ENCODE measurements around the gene EHMT2. TPM values are rescaled to one million over a fixed set of nuclear protein-coding genes. Genes with fewer than 3 reads are reported as not detected.

Gene EHMT2
- total and polyA plus RNA-seq, 2 of the 8 experiments (the other 6 are each of a cell fraction or from before 2014, with no cell fraction given): 125 to 177 TPM

GRCh38 chr6:31834367-31835250, 62.9 kb downstream of the EHMT2 start (continued):
- TF ChIP-seq TAF1 (IDR thresholded peaks at IDR 0.05; ENCODE audit: low read depth, low read length) (peak; percentile 99), JUN (IDR thresholded peaks at IDR 0.05; ENCODE audit: low read depth, low read length) (peak; percentile 46; the same call in 1 of the 2 replicates), TEAD4 (IDR thresholded peaks at IDR 0.05; ENCODE audit: low read depth, low read length) (no peak), PHF8 (conservative IDR thresholded peaks at IDR 0.05; ENCODE audit: low read depth, low read length) (peak; percentile 90), FOSL1 (IDR thresholded peaks at IDR 0.05; ENCODE audit: insufficient read depth, low read depth, low read length) (no peak), HDAC6 (IDR thresholded peaks at IDR 0.05; ENCODE audit: low read depth, low read length) (no peak), KDM5A (IDR thresholded peaks at IDR 0.05; ENCODE audit: low read length) (0 out of 2 replicates have a peak, but pooled peaks have one; percentile 31), KDM1A (IDR thresholded peaks at IDR 0.05; ENCODE audit: borderline replicate concordance, low read length) (peak; percentile 77; the same call in 1 of the 2 replicates), GTF2F1 (IDR thresholded peaks at IDR 0.05; ENCODE audit: borderline replicate concordance, low read depth, low read length) (peak; percentile 97), ASH2L (IDR thresholded peaks at IDR 0.05; ENCODE audit: low read length) (peak; percentile 81), TAF7 (optimal IDR thresholded peaks at IDR 0.05; ENCODE audit: borderline replicate concordance, low read depth, low read length) (peak; percentile 99), CHD1 (IDR thresholded peaks at IDR 0.05; ENCODE audit: low read depth, low read length) (no peak; the same call in 1 of the 2 replicates), KDM4A (IDR thresholded peaks at IDR 0.05; ENCODE audit: low read depth, low read length, severe bottlenecking) (peak; percentile 76), E2F6 (IDR thresholded peaks at IDR 0.05) (peak; percentile 80), BCL11A (IDR thresholded peaks at IDR 0.05; ENCODE audit: low read depth in 2 of 2, low read length in 2 of 2) (peak in 1 of 2 experiments; percentile 11), MAX (IDR thresholded peaks at IDR 0.05) (0 out of 2 replicates have a peak, but pooled peaks have one; percentile 25)
- TF ChIP-seq, protein P1, sequence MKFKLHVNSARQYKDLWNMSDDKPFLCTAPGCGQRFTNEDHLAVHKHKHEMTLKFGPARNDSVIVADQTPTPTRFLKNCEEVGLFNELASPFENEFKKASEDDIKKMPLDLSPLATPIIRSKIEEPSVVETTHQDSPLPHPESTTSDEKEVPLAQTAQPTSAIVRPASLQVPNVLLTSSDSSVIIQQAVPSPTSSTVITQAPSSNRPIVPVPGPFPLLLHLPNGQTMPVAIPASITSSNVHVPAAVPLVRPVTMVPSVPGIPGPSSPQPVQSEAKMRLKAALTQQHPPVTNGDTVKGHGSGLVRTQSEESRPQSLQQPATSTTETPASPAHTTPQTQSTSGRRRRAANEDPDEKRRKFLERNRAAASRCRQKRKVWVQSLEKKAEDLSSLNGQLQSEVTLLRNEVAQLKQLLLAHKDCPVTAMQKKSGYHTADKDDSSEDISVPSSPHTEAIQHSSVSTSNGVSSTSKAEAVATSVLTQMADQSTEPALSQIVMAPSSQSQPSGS (IDR thresholded peaks at IDR 0.05; ENCODE audit: low read length): peak; percentile 68; the same call in 1 of the 2 replicates
- TF ChIP-seq, protein P2, sequence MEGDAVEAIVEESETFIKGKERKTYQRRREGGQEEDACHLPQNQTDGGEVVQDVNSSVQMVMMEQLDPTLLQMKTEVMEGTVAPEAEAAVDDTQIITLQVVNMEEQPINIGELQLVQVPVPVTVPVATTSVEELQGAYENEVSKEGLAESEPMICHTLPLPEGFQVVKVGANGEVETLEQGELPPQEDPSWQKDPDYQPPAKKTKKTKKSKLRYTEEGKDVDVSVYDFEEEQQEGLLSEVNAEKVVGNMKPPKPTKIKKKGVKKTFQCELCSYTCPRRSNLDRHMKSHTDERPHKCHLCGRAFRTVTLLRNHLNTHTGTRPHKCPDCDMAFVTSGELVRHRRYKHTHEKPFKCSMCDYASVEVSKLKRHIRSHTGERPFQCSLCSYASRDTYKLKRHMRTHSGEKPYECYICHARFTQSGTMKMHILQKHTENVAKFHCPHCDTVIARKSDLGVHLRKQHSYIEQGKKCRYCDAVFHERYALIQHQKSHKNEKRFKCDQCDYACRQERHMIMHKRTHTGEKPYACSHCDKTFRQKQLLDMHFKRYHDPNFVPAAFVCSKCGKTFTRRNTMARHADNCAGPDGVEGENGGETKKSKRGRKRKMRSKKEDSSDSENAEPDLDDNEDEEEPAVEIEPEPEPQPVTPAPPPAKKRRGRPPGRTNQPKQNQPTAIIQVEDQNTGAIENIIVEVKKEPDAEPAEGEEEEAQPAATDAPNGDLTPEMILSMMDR (IDR thresholded peaks at IDR 0.05; ENCODE audit: control extremely low read depth in 1 of 3, insufficient read depth in 1 of 3, low read depth in 1 of 3, low read length in 3 of 3): no peak

All from H1 (cell line).